K562 (cell line): Measurements from ENCODE around the gene ZNF71. TPM values are rescaled to one million over a fixed set of nuclear protein-coding genes. Genes with fewer than 3 reads are reported as not detected.

ENCODE experiments used
- DIDO1 ChIP-seq: fragments of 450-650 bp; IDR thresholded peaks from 2 replicates; pipeline ENCODE4 v1.6.1; 2016; ENCODE audit warnings: low read depth, missing biosample characterization, missing genetic modification characterization
- HBP1 ChIP-seq: fragments of 450-650 bp; formaldehyde crosslinking; IDR thresholded peaks from 2 replicates; pipeline ENCODE4 v1.4.0; 2022; ENCODE audit warnings: missing genetic modification characterization
- SPI1 ChIP-seq: IDR thresholded peaks from 2 replicates; pipeline ENCODE4 v1.6.1; 2011; ENCODE audit warnings: low read depth, low read length, control low read depth, borderline replicate concordance
- TFE3 ChIP-seq: fragments of 450-650 bp; formaldehyde crosslinking; IDR thresholded peaks from 2 replicates; pipeline ENCODE4 v1.4.0; 2020; ENCODE audit warnings: mild to moderate bottlenecking, mixed read lengths
- ZBTB33 ChIP-seq: sonication (generic); formaldehyde crosslinking; IDR thresholded peaks from 2 replicates; pipeline ENCODE4 v1.8.1; 2023; ENCODE audit warnings: mild to moderate bottlenecking, missing genetic modification reagents
- ZNF12 ChIP-seq: sonication (generic); formaldehyde crosslinking; IDR thresholded peaks from 2 replicates; pipeline ENCODE4 v1.4.0; 2020; ENCODE audit warnings: mild to moderate bottlenecking, missing genetic modification reagents
- polyA plus RNA-seq, 8 experiments: library from polyadenylated mRNA; depleted of rRNA in 4 of 8; stranded (reverse) in 5 of 8; unstranded in 3 of 8; fragments of >200 nt; fragmentation: Nextera tagmentation in 2 of 8; fragmentation: Illumina TruSeq in 1 of 8; extraction: Ambion mirVana in 2 of 8; extraction: Trizol in 1 of 8; gene quantifications; 2 replicates each; pipeline versions ENCODE4 v1.2.1 to v1.2.3, GENCODE V29; 2011 to 2014; ENCODE audit warnings: inconsistent platforms in 1 of 8, missing spikeins in 1 of 8
- total RNA-seq, 7 experiments: library from RNA; depleted of rRNA in 6 of 7; stranded (reverse); fragments of >200 nt in 6 of 7; fragmentation: Illumina TruSeq in 2 of 7; extraction: Trizol in 2 of 7; gene quantifications; 2 replicates each; pipeline versions ENCODE4 v1.2.1 to v1.2.3, GENCODE V29; 2011 to 2021; ENCODE audit warnings: low replicate concordance in 1 of 7

The ZNF71 gene
- total and polyA plus RNA-seq, 9 of the 15 experiments (the other 6 are each of a cell fraction or from before 2014, with no cell fraction given): 0.04 to 0.13 (median 0.06) TPM; not detected in 4

GRCh38 chr19:56613639-56614038 is 18.5 kb downstream of the ZNF71 start (continued):
- TF ChIP-seq TFE3 (CRISPR knock-in tag): no peak
- no peak for TF ChIP-seq HBP1 (CRISPR knock-in tag)
- TF ChIP-seq SPI1: no peak
- no peak for TF ChIP-seq ZNF12 (CRISPR knock-in tag)
- TF ChIP-seq DIDO1 (tag): no peak
- TF ChIP-seq ZBTB33 (CRISPR knock-in tag): no peak
